Suprapubic skin (tissue), 3 donors: ENCODE measurements around the gene CLSTN1.
A peak's percentile ranks its signal among the peaks of the same experiment; 100 is the strongest.

Experiments used
- CTCF ChIP-seq, 2 donors: fragments of 200-600 bp in 1 of 2; fragments of 450-650 bp in 1 of 2; sonication (generic) in 1 of 2; IDR thresholded peaks; one replicate each; pipeline ENCODE4 v1.5.1; 2016 to 2019; ENCODE audit warnings: antibody characterized with exemption in 2 of 2, mild to moderate bottlenecking in 1 of 2, moderate library complexity in 1 of 2
- POLR2AphosphoS5 ChIP-seq, 3 donors: sonication (generic); formaldehyde crosslinking; IDR thresholded peaks; one replicate each; pipeline ENCODE4 v1.6.1; 2017; ENCODE audit warnings: antibody characterized with exemption in 3 of 3

DNA sequence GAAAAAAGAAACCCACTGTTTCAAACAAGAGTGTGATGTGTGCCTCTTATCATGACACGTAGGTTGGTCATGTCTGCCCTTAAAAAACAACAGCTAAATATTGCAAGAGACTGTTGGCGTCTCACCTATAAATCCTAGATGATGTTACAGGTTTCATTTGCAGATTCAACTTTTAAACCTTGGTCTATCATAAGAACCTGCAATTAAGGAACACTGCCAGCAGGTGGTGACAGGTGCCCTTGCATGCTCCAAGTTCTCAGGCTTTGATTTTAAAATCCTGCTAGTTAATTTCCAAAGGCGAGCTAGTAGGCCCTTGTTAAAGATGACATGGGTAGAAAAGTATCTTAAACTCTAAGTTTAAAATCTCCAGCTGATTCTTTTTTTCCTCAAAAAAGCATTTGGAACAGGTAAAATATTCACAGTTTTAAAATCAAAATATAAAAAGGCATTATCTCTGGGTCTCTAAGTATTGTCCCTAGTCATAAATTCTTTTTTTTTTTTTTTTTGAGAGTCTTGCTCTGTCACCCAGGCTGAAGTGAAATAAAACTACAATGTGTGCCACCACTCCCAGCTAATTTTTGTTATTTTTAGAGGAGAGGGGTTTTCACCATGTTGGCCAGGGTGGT lies 39.1 kb downstream of the CLSTN1 start:
- no peak for TF ChIP-seq POLR2AphosphoS5 (IDR thresholded peaks at IDR 0.05)
- TF ChIP-seq CTCF (IDR thresholded peaks at IDR 0.05), result peak; percentile 49 to 53
